Measurements from ENCODE around the gene THRSP.
A peak's percentile ranks its signal among the peaks of the same experiment; 100 is the strongest.

The THRSP gene

DNA sequence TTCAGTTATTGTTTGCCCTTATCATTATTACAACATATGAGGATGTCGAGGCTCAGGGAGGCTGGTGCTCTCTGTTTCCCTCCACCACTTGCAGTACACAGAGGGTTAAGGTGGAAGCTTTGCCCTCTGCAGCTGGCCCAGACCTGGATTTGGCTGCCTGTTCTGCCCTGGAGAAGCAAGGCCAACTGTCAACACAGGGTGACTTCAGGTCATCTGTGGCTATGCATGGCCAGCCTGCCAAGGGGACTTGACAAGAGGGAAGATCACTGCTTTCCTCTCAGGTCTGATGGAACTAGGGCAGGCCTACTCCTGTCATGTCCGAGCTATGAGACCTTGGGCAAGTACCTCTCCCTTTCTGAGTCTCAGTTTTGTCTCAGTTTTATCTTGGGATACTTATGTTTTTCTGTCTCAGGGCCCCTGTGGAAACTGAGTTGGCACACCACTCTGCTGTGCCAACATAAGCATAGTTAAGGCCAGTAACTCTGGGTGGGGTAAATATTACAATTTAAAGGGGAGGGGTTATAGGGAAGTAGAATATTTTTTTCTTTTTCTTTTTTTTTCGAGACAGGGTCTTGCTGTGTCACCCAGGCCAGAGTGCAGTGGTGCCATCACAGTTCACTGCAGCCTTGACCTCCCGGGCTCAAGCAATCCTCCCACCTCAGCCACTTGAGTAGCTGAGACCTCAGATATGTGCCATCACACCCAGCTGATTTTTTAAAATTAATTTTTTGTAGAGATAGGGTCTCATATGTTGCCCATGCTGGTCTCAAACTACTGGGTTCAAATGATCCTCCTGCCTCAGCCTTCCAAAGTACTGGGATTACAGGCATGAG is 2.4 kb upstream of the THRSP start:
- H3K4me3 ChIP-seq (ENCODE audit: insufficient read depth in 1 of 2, low read depth in 1 of 2, low read length in 2 of 2): no peak overlapping the region
- H4K8ac ChIP-seq (ENCODE audit: low read length): no peak overlapping the region
- H2AK5ac ChIP-seq (ENCODE audit: low read length, severe bottlenecking): no peak overlapping the region
- 81% methylated on average over 4 of the region's 4 CpGs for WGBS
- H2BK5ac ChIP-seq (ENCODE audit: low read depth, low read length, poor library complexity, severe bottlenecking): no peak overlapping the region
- peaks cover 2% of the 10 kb centered on the region for H3K79me1 ChIP-seq (replicated peaks; ENCODE audit: low read length, poor library complexity, severe bottlenecking)
- no peak overlapping the region for H2BK120ac ChIP-seq (ENCODE audit: low read depth, low read length)
- no peaks in the 10 kb centered on the region for H3K9me3 ChIP-seq (ENCODE audit: control insufficient read depth, low read length)
- H3K27ac ChIP-seq (ENCODE audit: low read length, poor library complexity, severe bottlenecking): no peak overlapping the region
- H3K36me3 ChIP-seq (ENCODE audit: control insufficient read depth in 1 of 2, insufficient read depth in 2 of 2, low read depth in 1 of 2, low read length in 2 of 2): peaks cover 0 to 4% of the 10 kb centered on the region in 2 experiments
- no peak overlapping the region for H2AFZ ChIP-seq (ENCODE audit: low read depth, low read length)
- no peaks in the 10 kb centered on the region for H3K27me3 ChIP-seq (ENCODE audit: control insufficient read depth in 1 of 2, insufficient read depth in 1 of 2, low read length in 2 of 2)
- H3K4me1 ChIP-seq (ENCODE audit: control insufficient read depth, insufficient read depth, low read depth, low read length): no peaks in the 10 kb centered on the region
- no peak overlapping the region for H2BK12ac ChIP-seq (ENCODE audit: low read length in 2 of 2)
- no peak for DNase-seq
- H3K23ac ChIP-seq (ENCODE audit: low read length in 2 of 2): no peak overlapping the region
- H3K14ac ChIP-seq (ENCODE audit: low read length in 2 of 2): no peak overlapping the region
- no peak overlapping the region for H3K18ac ChIP-seq (ENCODE audit: low read depth in 1 of 2, low read length in 2 of 2)
- no peak overlapping the region for H3K9ac ChIP-seq (ENCODE audit: low read length)
- no peak overlapping the region for H2BK15ac ChIP-seq (ENCODE audit: low read depth, poor library complexity, severe bottlenecking)
- no peak overlapping the region for H4K91ac ChIP-seq (ENCODE audit: low read length)
- no peak overlapping the region for H3K4me2 ChIP-seq (ENCODE audit: low read length, poor library complexity, severe bottlenecking)
- H3K4ac ChIP-seq (ENCODE audit: low read depth in 1 of 2, low read length in 2 of 2): no peak overlapping the region

DNA sequence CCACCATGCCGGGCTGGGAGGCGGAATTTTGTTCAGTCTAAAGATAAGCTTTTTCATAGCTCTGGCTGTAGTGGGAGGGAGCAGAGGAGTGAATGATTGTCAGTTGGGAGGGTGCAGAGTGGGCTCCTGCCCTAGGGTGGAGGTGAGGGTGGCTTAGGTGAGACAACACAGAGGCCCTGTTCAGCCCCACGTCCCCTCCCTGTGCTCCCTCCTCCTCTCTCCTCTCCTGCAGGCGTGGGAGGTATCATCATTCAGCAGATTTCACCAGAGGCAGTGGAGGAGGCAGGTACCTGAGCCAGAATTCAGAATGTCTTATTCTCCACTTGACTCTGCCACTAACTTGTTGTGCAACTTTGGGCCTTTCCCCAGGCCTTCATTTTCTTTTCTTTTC is 1.7 kb upstream of the THRSP start:
- Histone ChIP-seq H2BK5ac (ENCODE audit: low read depth, low read length, poor library complexity, severe bottlenecking) (no peak overlapping the region), H2BK12ac (ENCODE audit: low read length in 2 of 2) (no peak overlapping the region), H3K23ac (ENCODE audit: low read length in 2 of 2) (no peak overlapping the region), H3K9me3 (ENCODE audit: control insufficient read depth, low read length) (no peaks in the 10 kb centered on the region), H2AK5ac (ENCODE audit: low read length, severe bottlenecking) (no peak overlapping the region), H3K18ac (ENCODE audit: low read depth in 1 of 2, low read length in 2 of 2) (no peak overlapping the region), H3K36me3 (ENCODE audit: control insufficient read depth in 1 of 2, insufficient read depth in 2 of 2, low read depth in 1 of 2, low read length in 2 of 2) (peaks cover 0 to 4% of the 10 kb centered on the region in 2 experiments), H2BK120ac (ENCODE audit: low read depth, low read length) (no peak overlapping the region), H3K4me3 (ENCODE audit: insufficient read depth in 1 of 2, low read depth in 1 of 2, low read length in 2 of 2) (no peak overlapping the region), H4K8ac (ENCODE audit: low read length) (no peak overlapping the region), H3K4me1 (ENCODE audit: control insufficient read depth, insufficient read depth, low read depth, low read length) (no peaks in the 10 kb centered on the region), H2AFZ (ENCODE audit: low read depth, low read length) (no peak overlapping the region), H3K27me3 (ENCODE audit: control insufficient read depth in 1 of 2, insufficient read depth in 1 of 2, low read length in 2 of 2) (no peaks in the 10 kb centered on the region), H3K27ac (ENCODE audit: low read length, poor library complexity, severe bottlenecking) (no peak overlapping the region), H3K79me1 (replicated peaks; ENCODE audit: low read length, poor library complexity, severe bottlenecking) (peaks cover 4% of the 10 kb centered on the region), H4K91ac (ENCODE audit: low read length) (peak overlapping the region; percentile 39), H3K4me2 (ENCODE audit: low read length, poor library complexity, severe bottlenecking) (no peak overlapping the region), H3K4ac (ENCODE audit: low read depth in 1 of 2, low read length in 2 of 2) (no peak overlapping the region), H2BK15ac (ENCODE audit: low read depth, poor library complexity, severe bottlenecking) (no peak overlapping the region), H3K9ac (ENCODE audit: low read length) (no peak overlapping the region), H3K14ac (ENCODE audit: low read length in 2 of 2) (no peak overlapping the region)
- WGBS: 90% methylated on average over 4 of the region's 4 CpGs
- no peak for DNase-seq

DNA sequence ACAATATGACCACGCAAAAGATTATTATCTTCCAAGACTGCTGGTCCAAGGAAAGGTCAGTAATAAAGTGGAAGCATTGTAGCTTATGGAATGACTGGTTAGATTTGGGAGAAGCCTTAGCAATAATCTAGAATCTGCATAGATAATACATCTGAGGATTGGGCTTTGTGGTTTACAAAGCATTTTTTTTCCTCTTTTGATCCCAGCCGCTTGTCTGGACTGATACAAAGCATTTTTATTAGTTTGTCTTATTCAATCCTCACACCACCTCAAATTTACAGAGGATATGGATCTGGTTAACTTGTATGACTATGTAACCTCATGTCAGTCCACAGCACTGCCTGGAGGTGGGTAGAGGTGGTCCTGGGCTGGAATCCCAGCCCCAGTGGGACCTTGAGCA is 990 bp upstream of the THRSP start:
- no peak overlapping the region for H2BK5ac ChIP-seq (ENCODE audit: low read depth, low read length, poor library complexity, severe bottlenecking)
- peaks cover 4% of the 10 kb centered on the region for H3K79me1 ChIP-seq (replicated peaks; ENCODE audit: low read length, poor library complexity, severe bottlenecking)
- peak overlapping the region; percentile 14 for H4K8ac ChIP-seq (ENCODE audit: low read length)
- H3K4me3 ChIP-seq (ENCODE audit: insufficient read depth in 1 of 2, low read depth in 1 of 2, low read length in 2 of 2): no peak overlapping the region
- H3K27ac ChIP-seq (ENCODE audit: low read length, poor library complexity, severe bottlenecking): no peak overlapping the region
- no peak overlapping the region for H2BK15ac ChIP-seq (ENCODE audit: low read depth, poor library complexity, severe bottlenecking)
- H3K36me3 ChIP-seq (ENCODE audit: control insufficient read depth in 1 of 2, insufficient read depth in 2 of 2, low read depth in 1 of 2, low read length in 2 of 2): peaks cover 5 to 7% of the 10 kb centered on the region in 2 experiments
- H2BK12ac ChIP-seq (ENCODE audit: low read length in 2 of 2): no peak overlapping the region
- H3K14ac ChIP-seq (ENCODE audit: low read length in 2 of 2): no peak overlapping the region
- no peaks in the 10 kb centered on the region for H3K27me3 ChIP-seq (ENCODE audit: control insufficient read depth in 1 of 2, insufficient read depth in 1 of 2, low read length in 2 of 2)
- no peak overlapping the region for H3K9ac ChIP-seq (ENCODE audit: low read length)
- H2AK5ac ChIP-seq (ENCODE audit: low read length, severe bottlenecking): no peak overlapping the region
- DNase-seq: no peak
- H3K4ac ChIP-seq (ENCODE audit: low read depth in 1 of 2, low read length in 2 of 2): no peak overlapping the region
- H2BK120ac ChIP-seq (ENCODE audit: low read depth, low read length): no peak overlapping the region
- H3K18ac ChIP-seq (ENCODE audit: low read depth in 1 of 2, low read length in 2 of 2): no peak overlapping the region
- H3K23ac ChIP-seq (ENCODE audit: low read length in 2 of 2): no peak overlapping the region
- WGBS: 100% methylated on average over 1 of the region's 2 CpGs
- no peak overlapping the region for H3K4me2 ChIP-seq (ENCODE audit: low read length, poor library complexity, severe bottlenecking)
- no peak overlapping the region for H4K91ac ChIP-seq (ENCODE audit: low read length)
- no peak overlapping the region for H2AFZ ChIP-seq (ENCODE audit: low read depth, low read length)
- H3K4me1 ChIP-seq (ENCODE audit: control insufficient read depth, insufficient read depth, low read depth, low read length): no peaks in the 10 kb centered on the region
- H3K9me3 ChIP-seq (ENCODE audit: control insufficient read depth, low read length): no peaks in the 10 kb centered on the region

DNA sequence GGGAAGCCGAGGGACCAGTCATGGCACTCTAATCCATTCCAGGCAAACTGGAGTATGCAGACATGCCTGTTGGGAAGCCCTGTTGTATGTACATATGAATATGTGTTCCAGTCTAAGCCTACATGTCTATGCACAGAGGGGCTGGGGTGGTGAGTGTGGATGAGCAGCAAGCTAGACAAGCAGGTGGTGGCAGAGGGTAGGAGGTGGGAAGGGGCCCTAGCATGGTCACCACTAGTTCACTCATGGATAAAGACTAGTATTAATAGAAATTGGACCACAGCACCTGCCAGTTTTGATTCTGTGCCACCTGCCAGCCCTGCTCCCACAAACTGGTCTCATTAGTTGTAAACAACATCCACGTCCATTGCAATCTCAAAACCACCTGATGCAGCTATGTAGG is 1.5 kb downstream of the THRSP start:
- H2AK5ac ChIP-seq (ENCODE audit: low read length, severe bottlenecking): no peak overlapping the region
- no peak overlapping the region for H3K4me2 ChIP-seq (ENCODE audit: low read length, poor library complexity, severe bottlenecking)
- H3K27me3 ChIP-seq (ENCODE audit: control insufficient read depth in 1 of 2, insufficient read depth in 1 of 2, low read length in 2 of 2): no peaks in the 10 kb centered on the region
- WGBS: 100% methylated on average over 2 of the region's 2 CpGs
- no peak overlapping the region for H4K8ac ChIP-seq (ENCODE audit: low read length)
- no peak overlapping the region for H2BK120ac ChIP-seq (ENCODE audit: low read depth, low read length)
- H3K9ac ChIP-seq (ENCODE audit: low read length): no peak overlapping the region
- no peak overlapping the region for H3K14ac ChIP-seq (ENCODE audit: low read length in 2 of 2)
- peaks cover 15 to 27% of the 10 kb centered on the region in 2 experiments for H3K36me3 ChIP-seq (ENCODE audit: control insufficient read depth in 1 of 2, insufficient read depth in 2 of 2, low read depth in 1 of 2, low read length in 2 of 2)
- H2AFZ ChIP-seq (ENCODE audit: low read depth, low read length): no peak overlapping the region
- no peak overlapping the region for H3K4me3 ChIP-seq (ENCODE audit: insufficient read depth in 1 of 2, low read depth in 1 of 2, low read length in 2 of 2)
- H3K4me1 ChIP-seq (ENCODE audit: control insufficient read depth, insufficient read depth, low read depth, low read length): no peaks in the 10 kb centered on the region
- no peak overlapping the region for H2BK12ac ChIP-seq (ENCODE audit: low read length in 2 of 2)
- H4K91ac ChIP-seq (ENCODE audit: low read length): no peak overlapping the region
- H2BK15ac ChIP-seq (ENCODE audit: low read depth, poor library complexity, severe bottlenecking): no peak overlapping the region
- peaks cover 4% of the 10 kb centered on the region for H3K79me1 ChIP-seq (replicated peaks; ENCODE audit: low read length, poor library complexity, severe bottlenecking)
- no peak overlapping the region for H3K27ac ChIP-seq (ENCODE audit: low read length, poor library complexity, severe bottlenecking)
- no peak overlapping the region for H2BK5ac ChIP-seq (ENCODE audit: low read depth, low read length, poor library complexity, severe bottlenecking)
- H3K23ac ChIP-seq (ENCODE audit: low read length in 2 of 2): peak overlapping the region in 1 of 2 experiments; percentile 50
- no peak overlapping the region for H3K4ac ChIP-seq (ENCODE audit: low read depth in 1 of 2, low read length in 2 of 2)
- no peak overlapping the region for H3K18ac ChIP-seq (ENCODE audit: low read depth in 1 of 2, low read length in 2 of 2)
- no peaks in the 10 kb centered on the region for H3K9me3 ChIP-seq (ENCODE audit: control insufficient read depth, low read length)
- DNase-seq: no peak

Data from mesenchymal stem cell (in vitro differentiated cells and primary cell).